Measurements from ENCODE around the gene TEX11.

TEX11 gene

DNA sequence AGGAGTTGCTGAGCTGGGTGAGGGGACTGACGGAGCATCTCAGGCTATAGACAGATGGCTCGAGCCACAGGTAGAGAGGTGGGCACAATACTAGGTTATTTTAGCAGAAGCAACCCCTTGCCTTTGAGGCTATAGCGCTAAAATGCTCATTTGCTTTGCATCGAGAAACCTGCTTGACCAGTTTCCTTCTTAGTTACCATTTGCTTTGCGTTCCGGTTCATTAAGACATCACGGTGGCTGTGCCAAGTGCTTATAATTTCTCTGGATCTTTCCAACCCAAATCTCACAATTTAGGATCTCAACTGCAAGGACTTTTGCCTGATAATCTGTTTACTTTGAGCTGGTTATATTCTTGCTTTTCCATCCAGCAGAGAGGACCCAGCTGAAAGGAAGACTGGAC, 423.0 kb downstream of the TEX11 start:
- no peak for DNase-seq

DNA sequence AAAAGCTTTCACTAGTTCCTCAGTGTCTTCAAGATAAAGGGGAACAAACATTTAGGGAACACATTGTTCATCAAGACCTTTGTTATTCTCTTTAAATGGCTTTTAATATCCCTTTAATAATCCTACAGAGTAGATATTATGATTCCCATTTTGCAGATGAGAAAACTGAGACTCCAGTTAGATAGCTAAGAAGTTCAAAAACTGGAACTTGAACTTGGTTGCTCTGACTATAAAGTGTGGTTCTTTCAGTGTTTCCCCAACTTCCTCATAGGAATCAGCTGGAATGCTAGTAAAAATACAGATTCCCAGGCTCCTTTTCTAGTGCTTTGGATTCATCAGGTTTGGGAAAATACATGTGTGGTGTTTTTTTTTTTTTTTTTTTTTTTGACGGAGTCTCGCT, 426.2 kb downstream of the TEX11 start:
- no peak for DNase-seq

DNA sequence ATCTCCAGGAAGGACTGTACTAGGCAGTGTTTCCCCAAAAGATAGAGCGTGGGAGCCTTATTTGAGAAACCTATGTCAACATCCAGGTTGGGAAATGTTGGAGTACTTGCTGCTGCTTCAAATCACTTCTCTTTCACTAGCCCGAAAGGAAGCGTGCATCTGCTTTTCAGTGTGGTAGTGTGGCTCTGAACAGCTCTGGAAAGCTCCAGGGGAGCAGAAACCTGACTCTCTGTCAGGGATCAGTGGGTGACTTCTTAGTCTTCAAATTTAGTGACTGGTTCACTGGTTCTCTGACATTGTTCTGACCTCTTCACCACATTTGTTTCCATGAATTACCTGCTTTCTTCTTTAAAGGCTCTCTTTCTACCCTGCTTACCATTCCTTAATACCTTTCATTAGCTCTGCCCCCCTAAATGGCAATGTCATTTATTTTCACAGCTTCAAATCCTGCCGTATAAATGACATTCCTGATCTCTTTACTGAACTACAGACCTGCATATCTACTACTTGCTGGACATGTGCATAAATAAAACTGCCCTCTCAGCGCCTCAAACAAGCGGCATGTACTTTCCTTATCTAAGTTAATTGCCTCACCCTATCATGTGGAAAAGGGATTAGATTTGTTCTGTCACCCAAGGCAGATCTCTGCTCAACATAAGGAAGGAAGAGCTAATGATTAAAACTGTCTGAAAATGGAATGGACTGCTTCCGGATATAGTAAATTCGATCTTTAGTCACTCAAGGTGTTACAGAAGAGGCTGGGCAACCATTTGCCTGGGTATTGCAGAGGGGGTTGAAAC, 426.8 kb downstream of the TEX11 start:
- DNase-seq, result no peak

DNA sequence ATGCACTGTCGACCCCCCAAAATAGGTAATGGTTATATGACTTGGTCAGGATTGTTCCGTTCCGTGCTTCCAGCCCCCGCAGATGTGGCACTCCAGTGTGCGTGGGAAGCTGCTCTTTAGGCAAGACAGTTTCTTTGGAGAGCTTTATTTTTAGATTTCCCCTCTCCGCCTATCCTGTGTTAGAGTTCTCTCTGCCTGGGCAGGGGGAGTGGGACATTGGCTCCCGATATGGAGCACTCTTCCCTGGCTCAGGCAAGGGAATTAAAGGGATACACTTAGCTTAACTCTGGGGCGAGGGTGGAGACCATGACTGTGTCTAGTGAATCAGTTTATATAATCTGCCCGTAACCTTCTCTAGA, 427.9 kb downstream of the TEX11 start:
- DNase-seq, result no peak

DNA sequence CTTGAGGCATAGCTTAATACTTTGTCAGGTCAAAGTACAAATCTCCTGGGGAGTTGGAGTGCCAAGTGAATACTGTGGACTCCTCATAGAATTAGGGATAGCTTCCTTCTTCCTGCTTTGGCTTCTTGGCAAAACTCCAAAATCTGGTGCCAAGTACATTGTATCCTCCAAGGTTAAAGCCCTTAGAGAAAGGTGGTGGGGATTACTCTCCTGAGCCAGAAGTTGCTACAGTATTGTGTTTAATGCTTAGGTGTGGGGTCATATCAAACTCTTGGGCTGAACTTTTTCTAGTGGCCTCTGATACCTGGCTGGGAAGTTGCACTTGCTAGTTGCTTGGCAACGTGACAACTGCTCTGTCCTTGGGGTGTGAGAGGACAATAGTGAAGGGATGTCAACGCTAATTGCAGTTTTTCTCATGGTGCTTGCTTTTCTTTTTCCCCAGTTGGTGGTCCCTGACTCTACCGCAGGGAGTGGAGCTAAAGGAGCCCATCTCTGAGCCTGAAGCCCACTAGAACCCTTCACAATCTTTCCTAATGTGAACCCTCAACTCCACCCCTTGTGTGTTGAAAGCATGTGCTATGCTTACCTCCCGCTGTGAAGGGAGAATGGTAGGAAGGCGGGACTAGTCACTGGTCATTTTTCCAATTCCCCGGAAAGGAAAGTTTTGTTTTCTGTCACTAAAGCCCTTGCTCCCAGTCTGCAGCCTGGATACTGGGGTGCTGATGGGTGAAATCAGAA, 428.4 kb downstream of the TEX11 start:
- no peak for DNase-seq

DNA sequence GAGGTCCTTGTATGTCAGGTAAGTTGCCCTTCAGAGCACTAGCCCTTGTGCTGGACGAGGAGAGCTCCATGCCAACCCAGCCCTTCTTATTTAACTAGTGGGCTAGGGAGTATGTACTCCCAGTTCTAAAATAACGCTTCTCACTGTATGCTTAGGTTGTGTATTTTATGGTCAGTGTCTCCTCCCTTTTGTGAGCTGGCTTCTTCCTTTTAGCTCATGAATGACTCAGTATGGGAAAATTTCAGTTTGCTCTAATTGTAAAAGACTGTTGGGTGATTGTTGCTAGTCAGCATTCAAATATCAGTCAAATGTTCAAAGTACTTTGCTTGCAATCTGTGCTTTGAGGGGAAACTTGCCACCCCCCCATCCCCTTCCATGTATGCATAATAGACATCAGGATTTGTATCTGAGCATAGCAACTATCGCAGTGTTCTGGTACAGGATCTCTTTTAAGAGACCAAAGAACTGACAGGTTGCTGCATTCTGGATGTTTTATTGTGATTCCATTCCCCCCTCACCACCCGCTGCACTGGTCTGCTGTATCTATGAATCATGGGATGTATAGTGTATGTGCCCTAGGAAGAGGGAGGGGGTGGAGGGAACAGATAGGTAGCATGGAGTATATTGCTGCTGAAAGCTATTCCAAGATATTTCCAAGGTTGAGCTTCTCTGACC, 429.1 kb downstream of the TEX11 start:
- peak; percentile 77 for DNase-seq
